DND-41 (cell line): ENCODE measurements around the gene ATG101.

Experiments
- CTCF ChIP-seq: IDR thresholded peaks from 2 replicates; pipeline ENCODE4 v1.5.1; 2012; ENCODE audit warnings: borderline replicate concordance, low read length, moderate library complexity, mild to moderate bottlenecking; ENCODE audit not compliant: poor library complexity, severe bottlenecking; ENCODE audit errors: extremely low read depth
- EZH2 ChIP-seq: IDR thresholded peaks from 3 replicates; pipeline ENCODE4 v1.6.1; 2012; ENCODE audit warnings: borderline replicate concordance, low read depth, mild to moderate bottlenecking, moderate library complexity, low read length, inconsistent platforms; ENCODE audit not compliant: severe bottlenecking

- TF ChIP-seq CTCF (no peak), EZH2 (no peak)
These were observed 10.0 kb downstream of the ATG101 start, which contains the start of gene SMIM41 for GRCh38 chr12:52079576-52080402.
